GM21737 (cell line): ENCODE data around the gene OPCML.

ENCODE experiments used
- ATAC-seq: cut with Tn5 transposase; IDR thresholded peaks from one replicate; pipeline ENCODE4 v1.9.1; 2021; ENCODE audit warnings: mild to moderate bottlenecking, moderate library complexity; ENCODE audit not compliant: unreplicated experiment

Gene OPCML

DNA sequence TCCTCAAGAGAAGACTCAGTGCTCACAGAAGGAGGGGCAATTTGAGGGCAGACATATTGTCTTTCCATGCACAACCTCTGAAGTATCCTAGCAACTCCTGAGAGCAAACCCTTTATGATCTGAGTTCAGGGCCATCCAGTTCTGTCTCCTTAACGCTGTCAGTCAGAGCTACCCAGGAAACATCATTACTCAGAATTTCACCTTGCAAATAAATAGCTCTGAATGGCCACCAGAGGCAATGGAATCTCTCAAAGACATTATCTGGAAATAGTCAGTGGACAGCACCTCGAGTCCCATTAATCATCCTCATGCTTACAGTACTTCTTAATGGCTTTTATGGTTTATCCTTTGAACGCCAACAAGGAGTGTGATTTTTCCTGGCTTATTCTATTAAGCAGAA is 656.1 kb downstream of the OPCML start:
- no peak for ATAC-seq

DNA sequence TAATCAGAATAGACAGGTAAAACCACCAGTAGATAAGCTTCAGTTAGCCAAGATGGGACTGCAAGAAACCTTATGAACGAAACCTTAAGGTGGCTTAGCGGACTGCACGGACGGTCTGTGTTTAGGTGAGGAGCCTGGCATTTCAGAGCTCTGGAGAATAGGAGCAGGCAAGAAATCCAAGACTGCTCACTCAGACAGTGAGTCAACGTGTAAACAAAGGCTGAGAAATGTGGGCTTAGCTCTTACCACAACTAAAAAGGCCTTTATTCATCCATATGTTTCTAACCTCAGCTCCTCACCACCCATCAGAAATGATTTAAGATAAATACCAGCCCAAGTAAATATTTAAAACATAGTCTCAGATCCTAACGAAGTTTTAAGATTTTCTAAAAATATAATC is 657.7 kb downstream of the OPCML start:
- no peak for ATAC-seq

DNA sequence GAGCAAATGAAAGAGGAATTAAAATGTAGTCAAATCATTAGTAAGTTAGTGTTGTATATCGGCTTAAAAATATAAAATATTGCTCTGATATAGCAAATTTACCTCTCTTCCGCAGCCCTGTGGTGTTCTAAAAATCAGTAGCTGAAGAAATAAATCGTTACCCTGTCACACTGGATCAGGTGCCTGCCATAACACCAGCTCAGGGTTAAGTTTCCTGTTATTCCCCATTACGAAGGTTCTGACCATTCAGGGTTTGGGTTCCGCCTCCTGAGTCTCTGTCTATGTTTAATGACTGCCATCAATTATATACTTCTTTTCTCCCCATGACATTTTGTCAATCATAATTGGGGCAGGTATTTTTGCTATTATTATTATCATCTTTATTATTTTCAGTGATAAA is 658.5 kb downstream of the OPCML start:
- ATAC-seq, result no peak

DNA sequence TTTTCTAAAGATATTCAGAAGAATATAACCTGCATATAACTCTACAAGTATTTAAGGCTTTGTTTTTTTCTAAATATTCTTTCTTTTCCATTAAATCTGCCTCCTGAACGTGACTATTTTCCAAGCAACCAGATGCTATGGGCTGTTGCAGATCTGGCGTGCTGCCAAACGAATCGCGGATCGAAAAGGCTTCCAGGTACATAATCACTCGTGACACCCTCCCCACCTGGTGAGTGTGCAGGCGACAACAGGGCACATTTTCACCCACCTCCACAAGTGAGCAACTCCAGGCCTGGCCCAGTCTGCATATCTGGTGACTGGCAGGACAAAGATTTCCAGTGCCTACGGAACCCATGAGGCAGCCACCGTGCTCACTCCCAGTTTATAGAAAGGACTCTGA is 660.1 kb downstream of the OPCML start:
- no peak for ATAC-seq

DNA sequence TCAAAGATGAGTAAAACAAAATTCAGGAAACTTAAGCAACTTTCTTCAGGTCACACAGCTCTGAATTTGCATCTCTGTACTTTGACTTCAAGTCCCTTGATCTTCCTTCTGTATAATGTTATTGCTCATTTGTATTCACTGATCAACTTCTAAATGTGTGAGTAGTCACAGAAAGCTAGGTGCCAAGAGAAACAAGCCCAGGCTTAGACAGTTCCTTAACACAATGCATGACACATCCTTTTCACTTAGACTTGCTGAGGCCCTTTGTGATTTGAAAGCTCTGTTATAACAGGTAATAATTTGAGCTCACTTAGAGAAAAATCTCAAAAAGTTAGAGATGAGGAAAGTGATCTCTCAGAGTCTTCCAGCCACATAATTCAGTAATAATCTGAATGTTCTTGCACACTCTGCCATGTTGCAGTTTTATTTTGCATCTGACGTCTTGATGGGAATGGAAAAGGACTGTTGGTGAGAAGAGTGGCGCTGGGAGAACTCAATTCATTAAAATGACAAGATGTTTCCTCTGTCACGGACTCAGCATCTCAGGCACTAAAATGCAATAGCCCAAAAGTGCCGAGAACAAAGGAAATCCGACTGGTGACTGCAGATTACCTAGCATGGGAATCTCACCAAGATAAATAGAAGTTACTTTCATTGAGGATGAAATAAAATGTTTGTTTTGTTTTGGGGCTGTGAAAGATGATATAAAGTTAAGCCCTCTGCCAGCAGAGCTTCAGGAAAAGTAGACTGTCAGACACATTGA is 665.3 kb downstream of the OPCML start:
- no peak for ATAC-seq

DNA sequence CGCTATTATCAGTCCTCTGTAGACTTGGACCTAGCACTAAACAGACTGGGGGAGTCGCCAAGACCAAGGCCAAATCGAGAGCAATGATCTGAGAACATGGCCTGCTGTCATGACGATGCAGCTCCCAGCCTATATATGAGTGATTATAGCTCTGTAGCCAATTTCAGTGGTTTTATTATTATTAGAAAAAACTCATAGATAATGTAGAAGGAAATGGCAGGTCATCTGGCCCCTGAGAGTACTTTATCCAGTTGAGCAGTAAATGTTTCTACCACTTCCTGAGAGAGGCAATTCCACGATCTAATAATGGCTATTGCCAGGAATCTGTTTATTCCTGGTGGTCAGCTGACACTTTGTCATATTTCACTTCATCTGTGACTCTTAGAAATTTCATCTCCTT is 666.7 kb downstream of the OPCML start:
- ATAC-seq, result no peak

DNA sequence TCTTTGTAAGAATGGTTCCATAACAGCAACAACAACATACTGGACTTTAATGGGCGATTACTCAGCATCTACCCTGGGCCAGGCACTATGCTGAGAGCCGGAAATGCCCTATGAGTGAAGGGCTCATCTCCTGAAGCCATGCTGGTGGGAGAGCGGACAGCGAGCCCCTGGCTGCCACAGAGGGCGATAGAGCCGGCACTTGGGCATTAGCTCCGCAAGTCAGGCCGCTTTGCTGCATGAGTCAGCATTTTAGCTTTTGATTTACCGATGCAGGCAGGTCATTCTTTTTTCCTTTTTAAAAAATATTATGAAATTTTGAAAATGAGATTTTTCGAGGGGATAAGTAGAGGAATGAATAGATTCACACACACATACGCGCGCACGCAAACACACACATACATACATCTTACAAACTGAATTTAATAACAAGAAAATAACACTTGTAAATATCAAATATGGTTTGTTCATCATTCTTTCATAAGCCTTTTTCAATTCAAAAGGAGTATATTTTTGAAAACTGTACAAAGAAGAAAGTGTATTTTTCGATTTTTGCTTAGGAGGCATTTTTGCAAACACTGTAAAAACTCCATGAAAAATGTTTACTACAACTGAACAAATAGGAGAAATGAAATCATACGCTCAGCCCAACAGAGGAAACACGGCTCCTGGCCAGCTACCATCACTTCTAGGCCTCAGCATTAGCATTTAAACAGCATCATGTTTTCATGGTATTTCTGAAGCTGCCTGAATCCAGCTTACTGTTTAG is 667.3 kb downstream of the OPCML start:
- no peak for ATAC-seq

DNA sequence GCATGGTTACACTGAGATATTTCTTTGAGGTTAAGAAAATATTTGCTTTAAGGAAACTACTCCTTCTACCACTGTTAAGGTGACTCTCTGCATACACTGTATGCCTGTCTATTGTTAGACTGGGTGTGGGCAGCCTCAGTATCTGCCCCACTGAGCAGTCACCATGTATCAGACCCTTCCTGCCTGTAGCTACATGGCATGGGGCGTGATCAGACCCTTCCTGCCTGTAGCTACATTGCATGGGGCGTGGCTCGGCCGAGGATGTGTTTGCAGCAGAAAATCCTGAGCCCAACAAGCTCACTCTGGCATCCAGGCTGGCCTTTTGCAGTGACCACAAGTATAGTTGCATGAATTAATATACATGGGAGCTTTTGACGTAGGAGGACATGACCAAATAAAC is 669.4 kb downstream of the OPCML start:
- ATAC-seq, result no peak

DNA sequence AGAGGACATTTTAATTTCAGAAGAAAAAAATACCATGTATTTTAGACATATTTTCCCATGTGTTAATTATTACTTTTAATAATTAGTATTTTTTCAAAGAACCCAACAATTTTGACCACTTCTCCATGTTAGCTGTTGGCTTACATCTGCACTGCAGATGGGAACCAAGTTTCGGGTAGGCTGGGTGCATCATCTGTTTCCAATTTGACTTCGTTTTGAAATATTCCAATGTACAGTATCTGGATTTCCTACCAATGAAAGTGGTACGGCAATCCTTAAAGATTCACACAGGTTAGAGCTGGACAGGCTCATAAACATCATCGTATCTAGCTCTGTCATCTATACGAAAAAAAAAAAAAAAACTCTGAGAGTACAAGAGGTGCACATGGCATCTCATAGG is 670.2 kb downstream of the OPCML start:
- no peak for ATAC-seq

DNA sequence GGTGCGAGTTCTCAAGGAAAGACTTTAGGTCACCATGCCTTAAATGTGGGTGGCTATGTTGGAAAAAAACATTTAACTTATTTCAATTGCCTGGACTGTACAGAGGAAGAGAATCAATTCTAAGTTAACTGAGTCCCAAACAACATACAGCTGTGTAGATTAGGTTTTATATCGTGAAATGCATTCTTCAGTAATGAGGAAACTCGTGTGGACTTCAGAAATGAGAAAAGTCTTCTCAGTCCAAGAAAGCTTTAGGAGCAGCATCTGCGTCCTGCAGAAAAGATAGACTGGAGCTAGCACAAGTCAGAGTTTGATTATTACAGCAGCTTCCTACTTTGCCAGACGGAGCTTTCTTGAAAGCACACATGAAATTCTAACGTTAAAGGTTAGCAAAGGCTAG is 673.0 kb downstream of the OPCML start:
- no peak for ATAC-seq

DNA sequence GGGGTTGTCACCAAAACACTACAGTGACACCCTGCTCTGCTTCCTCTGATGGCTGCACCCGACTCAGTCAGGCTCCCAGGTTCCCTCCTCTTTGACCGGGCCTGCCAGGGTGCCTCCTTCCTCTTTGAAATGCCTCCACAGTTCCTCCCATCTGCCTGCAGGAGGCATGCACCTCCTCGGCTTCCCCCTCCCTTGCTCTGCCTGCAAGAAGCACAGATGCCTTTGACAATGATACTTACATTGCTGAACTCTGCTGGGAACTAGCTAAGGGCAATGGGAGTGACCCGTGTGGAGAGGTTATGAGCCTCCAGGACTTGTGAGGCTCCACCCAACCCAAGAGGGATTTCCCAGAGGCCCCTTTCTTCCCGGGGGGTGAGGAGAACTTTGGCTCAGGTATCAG is 674.1 kb downstream of the OPCML start:
- no peak for ATAC-seq

DNA sequence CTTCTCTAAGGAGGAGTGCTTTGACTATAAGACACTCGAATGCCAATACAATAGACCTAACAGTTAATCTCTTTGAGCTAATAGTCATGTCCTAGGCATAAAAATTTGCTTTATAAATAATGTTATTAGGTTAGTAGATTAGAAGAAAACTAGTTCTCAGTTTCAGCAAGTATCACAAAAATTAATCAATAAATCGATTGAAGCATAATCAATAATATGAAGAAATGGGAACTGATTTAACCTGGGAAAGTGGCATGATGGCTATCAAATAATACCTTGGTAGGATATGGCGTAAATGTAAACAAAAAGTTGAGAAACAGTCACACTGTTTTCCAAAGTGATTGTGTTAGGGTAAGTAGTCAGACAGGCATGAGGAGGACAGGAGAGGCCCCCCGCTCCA is 676.3 kb downstream of the OPCML start:
- ATAC-seq, result no peak

DNA sequence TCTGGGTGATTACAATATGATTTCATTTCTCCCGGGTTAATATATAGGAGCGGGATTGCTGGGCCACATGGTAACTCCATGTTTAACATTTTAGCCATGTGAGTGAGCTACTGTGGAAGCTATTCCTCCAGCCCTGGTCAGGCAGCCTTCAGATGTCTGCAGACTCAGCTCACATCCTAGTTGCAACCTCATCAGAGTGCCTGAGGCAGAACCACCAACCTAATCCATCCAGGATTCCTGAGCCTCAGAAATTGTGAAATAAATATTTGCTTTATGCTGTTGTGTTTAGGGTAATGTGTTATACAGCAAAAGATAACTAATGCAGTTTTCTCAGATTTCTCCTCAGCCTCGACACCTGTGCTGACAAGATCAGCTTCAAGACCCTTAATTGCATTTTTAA is 676.8 kb downstream of the OPCML start:
- ATAC-seq, result no peak

DNA sequence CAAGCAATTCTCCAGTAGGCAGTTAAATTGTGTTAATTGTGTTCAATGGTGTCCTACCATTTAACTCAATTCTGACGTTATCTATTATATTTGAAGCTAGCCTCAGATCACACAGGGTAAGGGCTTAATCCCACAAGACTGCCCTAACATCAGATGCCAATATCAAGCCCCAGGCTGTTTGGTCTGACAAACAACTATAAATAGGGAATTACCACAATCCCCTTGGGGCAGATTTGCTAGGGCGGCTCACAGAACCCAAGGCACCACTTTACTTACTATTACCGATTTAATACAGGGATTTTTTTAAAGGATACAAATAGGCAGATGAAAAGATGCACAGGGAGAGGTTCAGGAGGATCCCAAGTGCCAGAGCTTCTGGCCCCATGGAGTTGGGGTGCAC is 678.4 kb downstream of the OPCML start:
- ATAC-seq, result no peak

DNA sequence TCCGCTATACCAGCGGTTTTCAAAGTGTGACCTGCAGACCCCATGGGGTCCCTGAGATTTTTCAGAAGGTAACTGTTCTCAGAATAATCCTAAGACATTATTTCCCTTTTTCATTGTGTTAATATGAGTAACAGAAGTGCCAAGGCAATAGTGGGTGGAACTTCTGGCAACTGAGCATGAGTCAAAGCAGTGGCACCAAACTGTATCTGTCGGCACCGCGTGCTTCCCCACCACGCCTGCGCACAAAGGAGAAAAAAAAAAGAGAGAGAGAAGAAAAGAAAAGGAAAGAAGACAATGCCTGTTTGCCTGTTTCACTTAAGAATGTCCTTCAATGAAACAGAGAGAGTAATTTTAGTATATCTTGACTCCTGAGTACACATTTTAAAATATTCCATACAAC is 679.9 kb downstream of the OPCML start:
- no peak for ATAC-seq

DNA sequence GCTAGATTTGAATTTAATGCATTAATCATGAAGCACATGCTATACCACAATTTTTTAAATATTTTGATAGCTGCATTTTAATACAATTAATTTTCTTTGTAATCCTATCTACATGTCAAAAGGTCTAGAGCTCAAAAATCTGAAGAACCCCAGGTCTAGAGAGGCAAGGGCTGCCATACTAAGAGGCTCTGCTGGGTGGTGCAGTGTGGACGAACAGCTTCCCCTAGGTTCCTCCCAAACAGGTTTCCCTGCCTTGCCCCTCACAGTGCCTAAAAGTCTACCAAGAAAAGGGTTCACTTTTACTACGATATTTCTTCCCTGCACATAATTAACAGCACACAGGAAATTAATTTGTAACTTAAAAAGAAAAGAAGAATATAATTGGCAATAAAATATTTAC is 681.1 kb downstream of the OPCML start:
- ATAC-seq, result no peak

DNA sequence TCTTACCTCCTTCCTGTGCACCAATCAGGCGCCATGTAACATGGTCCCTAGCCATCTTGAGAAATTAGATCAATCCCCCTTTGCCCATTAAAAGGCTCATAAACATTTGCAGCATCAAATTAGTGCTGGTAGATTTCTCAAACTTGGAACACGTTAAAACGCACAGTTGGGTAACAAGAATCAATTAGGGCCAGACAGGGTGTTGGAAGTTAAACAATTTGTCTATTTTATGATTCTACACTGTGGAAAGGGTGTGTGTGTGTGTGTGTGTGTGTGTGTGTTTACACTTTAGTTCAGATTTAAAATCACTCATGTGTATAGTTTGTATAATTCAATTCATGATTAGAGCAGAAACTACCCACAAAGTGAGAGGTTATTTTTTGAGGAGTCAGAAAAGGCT is 682.0 kb downstream of the OPCML start:
- ATAC-seq, result no peak

DNA sequence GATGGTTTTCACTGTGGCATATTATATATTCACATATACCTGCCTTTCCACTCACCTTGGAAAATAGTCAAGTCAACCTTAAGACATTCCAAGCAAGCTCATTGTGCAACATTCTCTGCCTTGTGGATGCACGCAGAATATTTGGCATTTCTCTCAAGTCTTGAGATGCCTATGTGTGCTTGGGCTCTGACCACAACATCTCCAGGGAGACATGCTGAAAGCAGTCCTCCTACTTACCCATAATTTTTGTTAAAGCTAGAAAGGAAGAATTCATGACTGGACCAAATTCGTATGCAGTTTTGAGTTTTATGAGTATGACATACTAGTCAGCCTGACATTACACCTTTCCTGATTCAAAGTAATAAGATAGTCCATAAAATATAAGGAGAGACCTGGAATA is 684.0 kb downstream of the OPCML start:
- ATAC-seq, result no peak

DNA sequence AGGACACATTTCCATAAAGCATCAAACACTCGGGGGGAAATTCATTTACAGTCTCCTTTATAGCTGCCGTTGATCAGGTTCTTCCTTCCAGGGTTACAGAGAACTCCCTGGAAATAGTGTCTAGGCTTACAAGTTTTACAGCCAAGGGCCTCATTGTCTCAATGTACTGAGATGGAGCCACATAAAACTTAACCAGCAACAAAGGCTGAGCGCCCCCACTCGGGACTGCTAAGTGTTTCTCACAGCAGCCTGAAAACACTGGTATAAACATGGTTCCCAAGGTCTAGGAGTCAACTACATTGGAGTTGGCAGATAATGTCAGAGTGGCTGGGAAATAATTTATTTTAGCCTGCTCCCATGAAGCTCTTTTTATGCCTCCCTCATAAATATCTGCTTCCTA is 686.2 kb downstream of the OPCML start:
- no peak for ATAC-seq

DNA sequence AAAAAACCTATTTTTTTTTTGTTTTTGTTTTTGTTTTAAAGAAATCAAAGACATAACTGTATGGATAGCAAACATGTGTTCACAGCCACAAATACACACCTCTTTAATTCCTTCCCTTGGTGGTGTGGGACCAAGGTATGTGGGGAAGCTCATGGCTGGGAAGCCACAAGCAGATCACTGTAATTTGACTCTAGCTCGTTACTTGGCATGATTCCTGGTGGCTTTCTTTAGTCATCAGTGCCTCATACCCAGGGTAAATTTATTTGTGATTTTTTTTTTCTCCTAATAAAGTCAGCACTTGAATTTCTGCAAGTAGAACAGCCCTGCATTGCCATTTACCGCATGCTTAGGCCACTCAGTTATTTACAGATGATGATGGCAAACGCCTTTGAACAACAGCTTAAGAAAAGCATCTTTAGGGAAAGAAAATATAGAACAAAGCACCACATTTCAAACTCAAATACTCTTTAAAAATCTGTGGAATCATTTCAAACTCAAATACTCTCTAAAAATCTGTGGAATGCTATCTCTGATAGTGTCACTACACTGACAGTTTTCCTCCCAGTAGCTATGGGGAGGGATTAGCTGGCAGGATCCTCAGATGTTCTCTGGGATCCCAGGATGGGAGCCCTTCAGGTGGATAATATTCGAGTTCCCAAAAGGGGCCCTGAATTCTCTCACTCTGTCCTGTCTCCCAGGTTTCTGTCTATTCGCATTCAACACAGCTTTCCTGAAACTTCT is 687.2 kb downstream of the OPCML start:
- no peak for ATAC-seq

DNA sequence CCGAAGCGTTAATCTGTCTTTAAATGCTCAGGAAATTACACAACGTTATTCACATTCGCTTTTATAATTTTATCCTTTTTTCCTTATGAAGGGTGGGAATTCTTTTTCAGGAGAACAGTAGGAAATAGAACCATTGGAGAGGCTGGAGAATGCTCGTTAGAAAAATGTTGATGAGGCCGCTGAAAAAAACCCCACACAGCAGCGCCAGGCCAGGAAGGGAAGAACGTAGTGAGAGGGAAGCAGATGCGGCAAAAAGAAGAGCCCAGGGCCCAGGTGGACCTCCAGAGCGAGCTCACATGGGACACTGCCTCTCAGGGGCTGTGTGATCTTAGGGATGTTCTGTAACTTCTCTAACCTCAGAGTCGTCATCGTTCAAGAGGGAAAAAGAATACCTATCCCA is 691.6 kb downstream of the OPCML start:
- ATAC-seq, result no peak

DNA sequence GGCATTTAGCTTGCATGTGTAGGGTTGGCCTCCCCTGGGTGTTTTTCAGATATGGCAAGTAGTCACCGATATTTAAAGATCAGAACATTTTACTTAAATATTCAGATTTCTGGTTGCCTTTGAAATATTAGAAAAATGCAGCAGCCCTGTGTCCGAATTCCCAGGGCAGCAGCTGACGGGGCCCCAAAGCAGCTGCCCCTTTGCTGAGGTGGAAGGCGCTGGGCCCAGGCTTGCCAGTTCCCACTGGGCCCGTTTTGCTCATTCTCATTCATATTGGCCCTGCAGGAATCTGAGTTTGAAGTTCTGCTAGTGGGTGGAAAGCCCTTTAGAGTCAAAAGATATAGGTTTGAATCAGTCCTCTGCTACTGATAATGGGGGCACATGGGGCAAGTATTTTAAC is 692.1 kb downstream of the OPCML start:
- no peak for ATAC-seq
